Neuronal stem cell (in vitro differentiated cells): ENCODE measurements around the gene CSN1S1.

Experiments
- DNase-seq: peaks from one replicate; pipeline ENCODE4 v3.0.0-alpha.2; 2013; ENCODE audit warnings: low spot score
- H2AFZ ChIP-seq: one replicate; pipeline ENCODE4 v1.6.1; 2013; ENCODE audit warnings: mild to moderate bottlenecking, low read length, inconsistent platforms
- H2AK5ac ChIP-seq: 2 replicates; pipeline ENCODE4 v1.6.1; 2013; ENCODE audit warnings: low read depth, mild to moderate bottlenecking, inconsistent platforms, low read length, moderate library complexity, mixed read lengths
- H2BK120ac ChIP-seq: 2 replicates; pipeline ENCODE4 v1.6.1; 2013; ENCODE audit warnings: low read depth, mild to moderate bottlenecking, inconsistent platforms, low read length, moderate library complexity, mixed read lengths
- H2BK12ac ChIP-seq: one replicate; pipeline ENCODE4 v1.6.1; 2013; ENCODE audit warnings: low read length, inconsistent platforms
- H2BK15ac ChIP-seq: 2 replicates; pipeline ENCODE4 v1.6.1; 2013; ENCODE audit warnings: mild to moderate bottlenecking, low read length, inconsistent platforms, mixed read lengths
- H2BK5ac ChIP-seq: one replicate; pipeline ENCODE4 v1.6.1; 2013; ENCODE audit warnings: inconsistent platforms, mild to moderate bottlenecking, low read length, moderate library complexity
- H3K14ac ChIP-seq: one replicate; pipeline ENCODE4 v1.6.1; 2013; ENCODE audit warnings: low read length, inconsistent platforms
- H3K18ac ChIP-seq: 2 replicates; pipeline ENCODE4 v1.6.1; 2013; ENCODE audit warnings: low read length, inconsistent platforms
- H3K23ac ChIP-seq: 2 replicates; pipeline ENCODE4 v1.6.1; 2013; ENCODE audit warnings: low read depth, mild to moderate bottlenecking, mixed read lengths, low read length, inconsistent platforms; ENCODE audit not compliant: poor library complexity
- H3K27ac ChIP-seq: replicated peaks from 3 replicates; pipeline ENCODE4 v1.5.1; 2013; ENCODE audit warnings: low read length, inconsistent platforms
- H3K27me3 ChIP-seq, 3 experiments: 2 replicates each; pipeline ENCODE4 v1.6.1; 2013; ENCODE audit warnings: low read length in 3 of 3, mild to moderate bottlenecking in 2 of 3, inconsistent platforms in 1 of 3, low read depth in 1 of 3, mixed read lengths in 1 of 3, moderate library complexity in 1 of 3; ENCODE audit not compliant: control insufficient read depth in 3 of 3, insufficient read depth in 3 of 3
- H3K36me3 ChIP-seq, 2 donors: replicated peaks in 1 of 2; 2 replicates each; pipeline ENCODE4 v1.6.1; 2013; ENCODE audit warnings: low read length in 2 of 2; ENCODE audit not compliant: control insufficient read depth in 2 of 2, insufficient read depth in 2 of 2
- H3K4ac ChIP-seq: 2 replicates; pipeline ENCODE4 v1.6.1; 2013; ENCODE audit warnings: inconsistent platforms, mild to moderate bottlenecking, low read length, moderate library complexity
- H3K4me1 ChIP-seq, 2 donors: 1 replicate in 1 of 2; 2 replicates in 1 of 2; pipeline ENCODE4 v1.6.1; 2013; ENCODE audit warnings: low read length in 2 of 2, low read depth in 1 of 2; ENCODE audit not compliant: control insufficient read depth in 2 of 2, insufficient read depth in 1 of 2
- H3K4me2 ChIP-seq: one replicate; pipeline ENCODE4 v1.6.1; 2013; ENCODE audit warnings: mild to moderate bottlenecking, low read length, inconsistent platforms; ENCODE audit not compliant: insufficient read depth, poor library complexity, severe bottlenecking
- H3K4me3 ChIP-seq, 2 donors: 2 replicates each; pipeline ENCODE4 v1.5.1; 2013; ENCODE audit warnings: low read length in 2 of 2, mild to moderate bottlenecking in 2 of 2, inconsistent platforms in 1 of 2, moderate library complexity in 1 of 2
- H3K79me1 ChIP-seq: one replicate; pipeline ENCODE4 v1.6.1; 2013; ENCODE audit warnings: low read depth, mild to moderate bottlenecking, inconsistent platforms, low read length, moderate library complexity
- H3K9ac ChIP-seq: one replicate; pipeline ENCODE4 v1.6.1; 2013; ENCODE audit warnings: mild to moderate bottlenecking, low read depth, low read length, inconsistent platforms; ENCODE audit not compliant: poor library complexity
- H3K9me3 ChIP-seq, 2 donors: replicated peaks in 1 of 2; 2 replicates each; pipeline versions ENCODE3 to v1.6.1; 2013; ENCODE audit warnings: low read length in 2 of 2, mild to moderate bottlenecking in 2 of 2, inconsistent platforms in 1 of 2, low read depth in 1 of 2, mixed read lengths in 1 of 2, moderate library complexity in 1 of 2; ENCODE audit not compliant: control insufficient read depth in 2 of 2, insufficient read depth in 1 of 2
- H4K8ac ChIP-seq: one replicate; pipeline ENCODE4 v1.6.1; 2013; ENCODE audit warnings: low read depth, mild to moderate bottlenecking, inconsistent platforms, low read length, moderate library complexity
- H4K91ac ChIP-seq: one replicate; pipeline ENCODE4 v1.6.1; 2013; ENCODE audit warnings: low read length, low read depth, mild to moderate bottlenecking, inconsistent platforms; ENCODE audit not compliant: poor library complexity
- WGBS, 2 donors: extraction: QIAGEN DNeasy Blood & Tissue Kit; methylation state at CpG; one replicate each; pipeline ENCODE4 v1.1.7; 2013; ENCODE audit warnings: missing lambda C conversion rate in 2 of 2, mixed read lengths in 1 of 2; ENCODE audit not compliant: insufficient read length in 2 of 2, insufficient replicate concordance in 1 of 2; ENCODE audit errors: extremely low coverage in 2 of 2; 5-methylcytosine and 5-hydroxymethylcytosine counted together

CSN1S1 gene

GRCh38 chr4:69965628-69966027, 34.8 kb downstream of the CSN1S1 start, which contains the start of gene CSN2:
TSS of gene CSN2 (minus strand) at chr4:69965728. CDS start at chr4:69960995, 4,733 bp downstream.
- Histone ChIP-seq H3K36me3 (no peaks in the 10 kb centered on the region), H3K27me3 (no peaks in the 10 kb centered on the region)
- no CpG with 5 or more reads among the region's 2 CpGs for WGBS, 2 donors

GRCh38 chr4:69970071-69970470, 39.2 kb downstream of the CSN1S1 start:
- Histone ChIP-seq H2BK12ac (no peak overlapping the region), H3K9ac (no peak overlapping the region), H2BK15ac (no peak overlapping the region), H2AK5ac (no peak overlapping the region), H3K14ac (no peak overlapping the region), H3K27ac (no peak overlapping the region), H2AFZ (no peak overlapping the region), H3K27me3 (no peaks in the 10 kb centered on the region), H3K4ac (no peak overlapping the region), H3K36me3 (no peaks in the 10 kb centered on the region), H2BK5ac (no peak overlapping the region), H4K91ac (no peak overlapping the region), H3K4me1 (no peaks in the 10 kb centered on the region), H3K4me2 (no peak overlapping the region), H3K23ac (no peak overlapping the region), H3K79me1 (no peaks in the 10 kb centered on the region), H2BK120ac (no peak overlapping the region), H3K4me3 (no peak overlapping the region), H3K9me3 (no peaks in the 10 kb centered on the region), H3K18ac (no peak overlapping the region), H4K8ac (no peak overlapping the region)
- DNase-seq: no peak
- WGBS, 2 donors: no CpG with 5 or more reads among the region's 1 CpG

More at GRCh38 chr4:69965628-69966027, 34.8 kb downstream of the CSN1S1 start, which contains the start of gene CSN2:
- H3K4me2 ChIP-seq: no peak within 1 kb of the TSS
- H4K8ac ChIP-seq: no peak within 1 kb of the TSS
- H2AFZ ChIP-seq: no peak within 1 kb of the TSS
- no peak within 1 kb of the TSS for H3K14ac ChIP-seq
- no peak within 1 kb of the TSS for H3K27ac ChIP-seq
- no peaks in the 10 kb centered on the region for H3K9me3 ChIP-seq
- H4K91ac ChIP-seq: no peak within 1 kb of the TSS
- H3K4ac ChIP-seq: no peak within 1 kb of the TSS
- H2BK12ac ChIP-seq: no peak within 1 kb of the TSS
- H2BK120ac ChIP-seq: no peak within 1 kb of the TSS
- H2BK15ac ChIP-seq: no peak within 1 kb of the TSS
- no peak within 1 kb of the TSS for H3K9ac ChIP-seq
- no peaks in the 10 kb centered on the region for H3K4me1 ChIP-seq
- no peak for DNase-seq
- H3K23ac ChIP-seq: no peak within 1 kb of the TSS
- H3K18ac ChIP-seq: no peak within 1 kb of the TSS
- H3K4me3 ChIP-seq: no peak within 1 kb of the TSS
- H2BK5ac ChIP-seq: no peak within 1 kb of the TSS
- no peaks in the 10 kb centered on the region for H3K79me1 ChIP-seq
- H2AK5ac ChIP-seq: no peak within 1 kb of the TSS

GRCh38 chr4:69974631-69975030, 43.8 kb downstream of the CSN1S1 start:
- no peak overlapping the region for H3K18ac ChIP-seq

GRCh38 chr4:69977582-69977981, 46.7 kb downstream of the CSN1S1 start:
- Histone ChIP-seq H3K4me3 (no peak overlapping the region), H2BK120ac (no peak overlapping the region), H2AK5ac (no peak overlapping the region), H4K8ac (no peak overlapping the region), H3K27ac (no peak overlapping the region), H2BK15ac (no peak overlapping the region), H3K9me3 (no peaks in the 10 kb centered on the region), H3K27me3 (no peaks in the 10 kb centered on the region), H2BK5ac (no peak overlapping the region), H3K4ac (no peak overlapping the region), H2BK12ac (no peak overlapping the region), H3K4me1 (peaks cover 0 to 2% of the 10 kb centered on the region in 2 donors), H3K36me3 (no peaks in the 10 kb centered on the region), H3K14ac (no peak overlapping the region), H2AFZ (no peak overlapping the region), H3K9ac (no peak overlapping the region), H3K79me1 (no peaks in the 10 kb centered on the region), H3K18ac (no peak overlapping the region), H3K4me2 (no peak overlapping the region), H4K91ac (no peak overlapping the region), H3K23ac (no peak overlapping the region)
- DNase-seq: no peak

More at GRCh38 chr4:69974631-69975030, 43.8 kb downstream of the CSN1S1 start:
- no peak for DNase-seq
- H3K14ac ChIP-seq: no peak overlapping the region
- H4K8ac ChIP-seq: no peak overlapping the region
- no peak overlapping the region for H4K91ac ChIP-seq
- no peak overlapping the region for H3K23ac ChIP-seq
- no peak overlapping the region for H2BK12ac ChIP-seq
- no peaks in the 10 kb centered on the region for H3K9me3 ChIP-seq
- H3K27ac ChIP-seq: no peak overlapping the region
- H2BK15ac ChIP-seq: no peak overlapping the region
- H2AK5ac ChIP-seq: no peak overlapping the region
- no peaks in the 10 kb centered on the region for H3K79me1 ChIP-seq
- no peak overlapping the region for H2BK5ac ChIP-seq
- H3K4me1 ChIP-seq: peaks cover 0 to 2% of the 10 kb centered on the region in 2 donors
- H3K9ac ChIP-seq: no peak overlapping the region
- no peak overlapping the region for H3K4ac ChIP-seq
- H2AFZ ChIP-seq: no peak overlapping the region
- H3K27me3 ChIP-seq: no peaks in the 10 kb centered on the region
- WGBS, 2 donors: no CpG with 5 or more reads among the region's 1 CpG
- no peak overlapping the region for H2BK120ac ChIP-seq
- H3K36me3 ChIP-seq: no peaks in the 10 kb centered on the region
- H3K4me3 ChIP-seq: no peak overlapping the region
- no peak overlapping the region for H3K4me2 ChIP-seq
